GM19023 (cell line): ENCODE results near the gene MS4A4A.

ENCODE experiments used
- ATAC-seq: cut with Tn5 transposase; IDR thresholded peaks from one replicate; pipeline ENCODE4 v1.9.1; 2021; ENCODE audit warnings: mild to moderate bottlenecking, moderate library complexity; ENCODE audit not compliant: unreplicated experiment

MS4A4A gene

GRCh38 chr11:60347084-60347797, 66.8 kb downstream of the MS4A4A start:
- ATAC-seq: no peak

GRCh38 chr11:60348116-60348515, 67.7 kb downstream of the MS4A4A start:
- ATAC-seq: no peak

GRCh38 chr11:60349990-60350389, 69.5 kb downstream of the MS4A4A start:
- ATAC-seq: no peak

GRCh38 chr11:60357771-60358170, 77.3 kb downstream of the MS4A4A start:
- no peak for ATAC-seq
